Measurements from ENCODE around the gene SHOX.
A peak's percentile ranks its signal among the peaks of the same experiment; 100 is the strongest.

SHOX gene

DNA sequence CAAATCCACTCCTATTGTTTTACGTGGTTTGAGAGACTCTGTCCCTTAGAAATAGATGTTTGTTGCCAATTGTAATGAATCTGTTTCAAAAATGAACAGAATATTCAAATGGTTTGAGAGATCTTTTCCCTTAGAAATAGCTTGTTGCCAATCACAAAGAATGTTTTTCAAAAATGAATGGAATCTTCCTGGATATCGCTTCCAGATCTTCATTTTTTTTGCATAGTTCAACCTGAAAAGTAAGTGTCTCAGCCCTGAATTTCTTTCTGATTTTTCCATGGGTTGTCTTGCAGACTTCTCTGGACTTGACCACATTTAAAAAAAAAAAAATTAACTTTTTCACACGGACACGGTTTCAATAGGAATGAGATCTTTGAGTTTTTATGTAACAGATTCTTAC lies 22.7 kb downstream of the SHOX start:
- no peaks in the 10 kb centered on the region for H3K9me3 Mint-ChIP-seq
- peaks cover 55% of the 10 kb centered on the region for H3K27me3 Mint-ChIP-seq (ENCODE audit: low read depth)
- H3K4me3 Mint-ChIP-seq = no peak overlapping the region
- H3K4me1 Mint-ChIP-seq = peaks cover 31% of the 10 kb centered on the region
- TF ChIP-seq, protein P1, sequence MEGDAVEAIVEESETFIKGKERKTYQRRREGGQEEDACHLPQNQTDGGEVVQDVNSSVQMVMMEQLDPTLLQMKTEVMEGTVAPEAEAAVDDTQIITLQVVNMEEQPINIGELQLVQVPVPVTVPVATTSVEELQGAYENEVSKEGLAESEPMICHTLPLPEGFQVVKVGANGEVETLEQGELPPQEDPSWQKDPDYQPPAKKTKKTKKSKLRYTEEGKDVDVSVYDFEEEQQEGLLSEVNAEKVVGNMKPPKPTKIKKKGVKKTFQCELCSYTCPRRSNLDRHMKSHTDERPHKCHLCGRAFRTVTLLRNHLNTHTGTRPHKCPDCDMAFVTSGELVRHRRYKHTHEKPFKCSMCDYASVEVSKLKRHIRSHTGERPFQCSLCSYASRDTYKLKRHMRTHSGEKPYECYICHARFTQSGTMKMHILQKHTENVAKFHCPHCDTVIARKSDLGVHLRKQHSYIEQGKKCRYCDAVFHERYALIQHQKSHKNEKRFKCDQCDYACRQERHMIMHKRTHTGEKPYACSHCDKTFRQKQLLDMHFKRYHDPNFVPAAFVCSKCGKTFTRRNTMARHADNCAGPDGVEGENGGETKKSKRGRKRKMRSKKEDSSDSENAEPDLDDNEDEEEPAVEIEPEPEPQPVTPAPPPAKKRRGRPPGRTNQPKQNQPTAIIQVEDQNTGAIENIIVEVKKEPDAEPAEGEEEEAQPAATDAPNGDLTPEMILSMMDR (IDR thresholded peaks at IDR 0.05; ENCODE audit: unreplicated experiment in 3 of 3) = no peak
- H3K27ac Mint-ChIP-seq = peak overlapping the region; percentile 41 to 74 (median 69)
- H3K36me3 Mint-ChIP-seq (ENCODE audit: low read depth) = no peaks in the 10 kb centered on the region

DNA sequence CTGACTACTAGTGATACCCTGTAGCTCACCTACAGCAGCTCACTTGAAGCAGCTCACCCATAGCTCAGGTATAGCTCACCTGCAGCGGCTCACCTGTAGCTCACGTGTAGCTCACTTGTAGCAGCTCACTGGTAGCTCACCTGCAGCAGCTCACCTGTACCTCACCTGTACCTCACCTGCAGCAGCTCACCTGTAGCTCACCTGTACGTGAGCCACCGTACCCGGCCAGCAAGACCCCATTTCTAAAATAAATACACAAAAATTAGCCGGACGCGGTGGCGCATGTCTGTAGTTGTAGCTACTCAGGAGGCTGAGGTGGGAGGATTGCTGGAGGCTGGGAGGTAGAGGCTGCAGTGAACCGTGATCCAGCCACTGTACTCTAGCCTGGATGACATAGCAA lies 30.6 kb downstream of the SHOX start:
- H3K27ac Mint-ChIP-seq = no peak overlapping the region
- H3K9me3 Mint-ChIP-seq = peaks cover 8% of the 10 kb centered on the region
- H3K36me3 Mint-ChIP-seq (ENCODE audit: low read depth) = no peaks in the 10 kb centered on the region
- H3K4me3 Mint-ChIP-seq = no peak overlapping the region
- TF ChIP-seq, protein P1 (IDR thresholded peaks at IDR 0.05; ENCODE audit: unreplicated experiment in 3 of 3) = no peak
- peaks cover 24% of the 10 kb centered on the region for H3K27me3 Mint-ChIP-seq (ENCODE audit: low read depth)
- H3K4me1 Mint-ChIP-seq = peaks cover 13% of the 10 kb centered on the region

DNA sequence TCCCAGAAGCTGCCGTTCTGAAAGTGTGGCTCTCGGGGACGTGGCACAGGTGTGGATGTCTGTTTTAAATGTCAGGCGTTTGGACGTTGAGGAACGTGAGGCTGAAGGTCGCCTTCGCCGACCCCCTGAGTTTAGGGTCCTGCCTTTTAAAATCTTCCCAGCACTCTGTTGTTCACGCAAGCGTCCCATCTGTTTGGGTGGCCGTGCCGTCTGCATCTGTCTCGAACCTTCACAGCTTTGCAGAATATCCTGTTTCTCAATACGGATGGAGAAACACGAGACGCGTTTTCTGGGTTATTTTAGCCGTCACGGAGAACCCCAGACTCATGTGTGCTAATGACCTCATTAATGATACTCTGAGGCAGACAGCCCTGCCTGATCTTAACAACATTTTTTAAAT lies 31.5 kb downstream of the SHOX start:
- H3K4me3 Mint-ChIP-seq = peak overlapping the region in 1 of 3 experiments; percentile 19
- H3K27me3 Mint-ChIP-seq (ENCODE audit: low read depth) = peaks cover 23% of the 10 kb centered on the region

DNA sequence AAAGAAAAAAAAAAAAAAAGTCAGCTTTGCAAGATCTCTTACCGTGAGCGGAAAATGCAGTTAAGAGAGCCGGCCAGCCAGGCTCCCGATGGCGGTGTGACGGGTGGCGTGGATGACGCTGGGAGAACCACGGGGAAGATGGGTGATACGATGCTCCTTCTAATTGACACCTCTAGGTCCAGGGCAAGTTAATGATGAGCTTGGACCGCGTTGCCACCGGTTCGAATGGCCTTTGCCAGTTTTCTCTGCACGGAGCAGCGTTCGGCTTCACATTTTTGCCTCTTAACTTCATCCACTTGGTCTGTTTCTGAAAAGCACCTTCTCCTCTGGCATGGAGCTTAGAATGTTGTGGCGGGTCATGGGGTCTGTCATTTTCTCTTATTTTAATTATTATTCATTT lies 33.2 kb downstream of the SHOX start:
- Mint-ChIP-seq H3K4me1 (peaks cover 7% of the 10 kb centered on the region), H3K27me3 (ENCODE audit: low read depth) (peaks cover 13% of the 10 kb centered on the region), H3K36me3 (ENCODE audit: low read depth) (no peaks in the 10 kb centered on the region), H3K9me3 (peaks cover 8% of the 10 kb centered on the region), H3K27ac (no peak overlapping the region), H3K4me3 (no peak overlapping the region)
- TF ChIP-seq, protein P1 (IDR thresholded peaks at IDR 0.05; ENCODE audit: unreplicated experiment in 3 of 3) = no peak

More for the DNA sequence above, 31.5 kb downstream of the SHOX start:
- Mint-ChIP-seq H3K9me3 (peaks cover 8% of the 10 kb centered on the region), H3K4me1 (peaks cover 13% of the 10 kb centered on the region), H3K36me3 (ENCODE audit: low read depth) (no peaks in the 10 kb centered on the region), H3K27ac (no peak overlapping the region)
- TF ChIP-seq, protein P1 (IDR thresholded peaks at IDR 0.05; ENCODE audit: unreplicated experiment in 3 of 3) = no peak

DNA sequence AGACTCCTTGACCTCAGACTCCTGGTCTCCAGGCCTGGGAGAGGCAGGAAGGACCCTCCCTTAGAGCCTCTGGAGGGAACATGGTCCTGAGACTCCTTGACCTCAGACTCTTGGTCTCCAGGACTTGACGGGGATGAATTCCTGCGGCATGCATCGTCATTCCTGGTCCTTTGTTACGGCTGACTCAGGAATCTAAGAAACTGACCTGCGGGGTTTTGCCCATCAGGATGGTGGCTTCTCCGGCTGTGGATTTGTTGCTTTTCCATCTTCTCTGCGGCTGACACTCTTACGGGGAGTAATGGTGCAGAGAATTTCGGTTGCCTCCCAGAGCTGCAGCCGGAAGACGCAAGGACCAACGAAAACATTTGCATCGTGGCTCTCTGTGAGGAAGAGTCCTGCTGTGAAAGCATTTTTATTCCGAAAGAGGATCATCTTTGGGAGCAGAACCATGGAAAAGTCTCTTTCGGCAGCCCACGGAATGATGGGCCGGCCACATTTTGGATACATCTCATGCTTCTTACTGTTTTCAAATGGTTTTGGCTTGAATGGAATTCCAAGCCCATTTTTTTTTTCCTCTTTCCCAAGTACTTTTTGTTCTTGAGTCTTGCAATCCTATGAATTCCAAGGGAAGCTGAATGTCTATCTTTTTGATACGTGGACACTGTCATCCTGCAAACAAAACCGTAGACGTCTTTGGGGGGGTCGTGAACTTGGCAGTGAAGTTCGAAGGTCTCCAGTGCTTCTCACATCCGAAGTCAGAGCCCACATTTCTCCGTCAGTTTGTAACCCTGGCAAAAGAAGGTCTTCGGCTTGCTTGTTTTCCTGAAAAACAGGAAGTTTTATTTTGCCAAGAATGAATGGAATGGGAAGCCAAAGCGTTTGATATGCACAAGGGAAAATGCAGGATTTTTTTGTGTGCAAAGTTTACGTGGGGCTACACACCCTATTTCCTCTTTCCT lies 36.5 kb downstream of the SHOX start:
- Mint-ChIP-seq H3K4me1 (peaks cover 7% of the 10 kb centered on the region), H3K36me3 (ENCODE audit: low read depth) (no peaks in the 10 kb centered on the region), H3K27me3 (ENCODE audit: low read depth) (peaks cover 15% of the 10 kb centered on the region), H3K9me3 (peaks cover 8% of the 10 kb centered on the region), H3K27ac (peak overlapping the region; percentile 10 to 45 (median 33)), H3K4me3 (no peak overlapping the region)
- TF ChIP-seq, protein P1 (IDR thresholded peaks at IDR 0.05; ENCODE audit: unreplicated experiment in 3 of 3) = no peak
